HuH-7.5 (cell line): Measurements from ENCODE around the gene SMARCB1.

Experiments used
- DNase-seq: peaks from one replicate; pipeline ENCODE4 v3.0.0; 2011; ENCODE audit warnings: low spot score

SMARCB1 gene

GRCh38 chr22:23780146-23780748, 6.5 kb upstream of the SMARCB1 start:
- DNase-seq, result no peak

GRCh38 chr22:23781065-23781464, 5.7 kb upstream of the SMARCB1 start:
- DNase-seq, result no peak

- no peak for DNase-seq
Observed at GRCh38 chr22:23781511-23782183, 5.1 kb upstream of the SMARCB1 start.

- no peak for DNase-seq
Observed at GRCh38 chr22:23782252-23782651, 4.5 kb upstream of the SMARCB1 start.

- no peak for DNase-seq
Observed at GRCh38 chr22:23782703-23783102, 4.1 kb upstream of the SMARCB1 start.

GRCh38 chr22:23783265-23784150, 3.3 kb upstream of the SMARCB1 start:
- DNase-seq, result no peak

- peak; percentile 75 for DNase-seq
Observed at GRCh38 chr22:23784215-23784732, 2.5 kb upstream of the SMARCB1 start.

- DNase-seq, result no peak
Observed at GRCh38 chr22:23786261-23786710, 480 bp upstream of the SMARCB1 start.

- DNase-seq, result no peak
Observed at GRCh38 chr22:23787600-23787896, 782 bp downstream of the SMARCB1 start.

GRCh38 chr22:23787910-23788309, 1.1 kb downstream of the SMARCB1 start:
- no peak for DNase-seq

- DNase-seq, result no peak
Observed at GRCh38 chr22:23789121-23789520, 2.4 kb downstream of the SMARCB1 start.

GRCh38 chr22:23789638-23790037, 2.9 kb downstream of the SMARCB1 start:
- DNase-seq, result no peak

GRCh38 chr22:23790819-23791737, 4.3 kb downstream of the SMARCB1 start:
- no peak for DNase-seq

GRCh38 chr22:23791738-23792645, 5.2 kb downstream of the SMARCB1 start:
- no peak for DNase-seq

GRCh38 chr22:23793326-23793725, 6.6 kb downstream of the SMARCB1 start:
- no peak for DNase-seq

GRCh38 chr22:23796461-23796860, 9.7 kb downstream of the SMARCB1 start:
- DNase-seq, result no peak

- no peak for DNase-seq
Observed at GRCh38 chr22:23800297-23801237, 13.8 kb downstream of the SMARCB1 start.

GRCh38 chr22:23801238-23801821, 14.6 kb downstream of the SMARCB1 start:
- DNase-seq, result no peak

GRCh38 chr22:23801886-23802377, 15.2 kb downstream of the SMARCB1 start:
- DNase-seq, result no peak
